Lung (tissue), 12 donors: ENCODE data around the gene SLC16A4. TPM values are rescaled to one million over a fixed set of nuclear protein-coding genes. Genes with fewer than 3 reads are reported as not detected.

ENCODE experiments used
- ATAC-seq: fragments of 200-7000 bp; cut with Tn5 transposase; one replicate; pipeline ENCODE4 v1.9.1; 2020; ENCODE audit warnings: moderate number of reproducible peaks; ENCODE audit not compliant: insufficient read depth, low FRiP score
- DNase-seq, 3 donors: peaks; one replicate each; pipeline ENCODE4 v3.0.0-alpha.2; 2013 to 2017
- H3K27ac ChIP-seq, 2 donors: one replicate each; pipeline ENCODE4 v1.5.1; 2013; ENCODE audit warnings: mild to moderate bottlenecking in 2 of 2, moderate library complexity in 2 of 2, control low read depth in 1 of 2, inconsistent platforms in 1 of 2, low read depth in 1 of 2, low read length in 1 of 2
- H3K27me3 ChIP-seq, 3 donors: one replicate each; pipeline ENCODE4 v1.5.1; 2013; ENCODE audit warnings: low read length in 2 of 3; ENCODE audit not compliant: control insufficient read depth in 3 of 3, insufficient read depth in 3 of 3
- H3K36me3 ChIP-seq, 4 donors: one replicate each; pipeline ENCODE4 v1.5.1; 2013; ENCODE audit warnings: low read length in 4 of 4, mild to moderate bottlenecking in 1 of 4, moderate library complexity in 1 of 4; ENCODE audit not compliant: control insufficient read depth in 4 of 4, insufficient read depth in 4 of 4
- H3K4me1 ChIP-seq, 5 donors: one replicate each; pipeline ENCODE4 v1.5.1; 2013; ENCODE audit warnings: low read length in 5 of 5, mild to moderate bottlenecking in 2 of 5, moderate library complexity in 1 of 5; ENCODE audit not compliant: control insufficient read depth in 5 of 5, insufficient read depth in 5 of 5
- H3K4me3 ChIP-seq: one replicate; pipeline ENCODE4 v1.5.1; 2013; ENCODE audit warnings: mild to moderate bottlenecking, control low read depth, moderate library complexity
- H3K9ac ChIP-seq, 2 donors: one replicate each; pipeline ENCODE4 v1.5.1; 2013; ENCODE audit warnings: low read length in 2 of 2, control low read depth in 1 of 2; ENCODE audit not compliant: insufficient read depth in 1 of 2
- H3K9me3 ChIP-seq, 4 donors: one replicate each; pipeline ENCODE4 v1.5.1; 2013; ENCODE audit warnings: low read length in 3 of 4, mild to moderate bottlenecking in 1 of 4, moderate library complexity in 1 of 4; ENCODE audit not compliant: control insufficient read depth in 4 of 4, insufficient read depth in 3 of 4
- CTCF ChIP-seq: IDR thresholded peaks from 2 replicates; pipeline ENCODE4 v1.5.1; 2012; ENCODE audit warnings: mild to moderate bottlenecking; ENCODE audit errors: control extremely low read depth, extremely low read depth
- WGBS, 2 donors: extraction: QIAGEN DNeasy Blood & Tissue Kit; methylation state at CpG; one replicate each; pipeline ENCODE4 v1.1.7; 2013; 5-methylcytosine and 5-hydroxymethylcytosine counted together
- polyA plus RNA-seq, 2 donors: library from polyadenylated mRNA; stranded (reverse); fragments of 200-250 nt; gene quantifications; one replicate each; pipeline ENCODE4 v1.2.1, GENCODE V29; 2013
- total RNA-seq, 2 donors: library from RNA; depleted of rRNA in 1 of 2; stranded (reverse); fragments of >200 nt in 1 of 2; gene quantifications; one replicate each; pipeline ENCODE4 v1.2.1, GENCODE V29; 2014 to 2021
- donor health status: control.
- donor health status: control.
- donor health status: Bipolar disorder and iron deficiency.
- donor health status: healthy.
- donor health status: DM: yes; HTN: yes; CAD: no.

The SLC16A4 gene
- total and polyA plus RNA-seq, 4 donors, result 4.6 to 12.0 (median 7.7) TPM

- peaks cover 3 to 27% (median 15%) of the 10 kb centered on the region in 4 donors for H3K36me3 ChIP-seq
Measured at GRCh38 chr1:110370827-110371226, 20.0 kb downstream of the SLC16A4 start.

GRCh38 chr1:110364221-110364620 is 26.6 kb downstream of the SLC16A4 start:
- ATAC-seq (no peak), DNase-seq (no peak)
- H3K27me3 ChIP-seq, result no peaks in the 10 kb centered on the region
- TF ChIP-seq CTCF, result no peak
- H3K9ac ChIP-seq, result no peak overlapping the region
- 89 to 93% methylated on average over 3 of the region's 3 CpGs for WGBS, 2 donors
- H3K36me3 ChIP-seq, result peaks cover 2 to 19% (median 10%) of the 10 kb centered on the region in 4 donors
- H3K4me3 ChIP-seq, result no peak overlapping the region
- no peak overlapping the region for H3K27ac ChIP-seq
- no peaks in the 10 kb centered on the region for H3K4me1 ChIP-seq
- no peaks in the 10 kb centered on the region for H3K9me3 ChIP-seq

More at GRCh38 chr1:110370827-110371226, 20.0 kb downstream of the SLC16A4 start:
- Histone ChIP-seq H3K4me3 (no peak overlapping the region), H3K9me3 (no peaks in the 10 kb centered on the region), H3K4me1 (peaks cover 0 to 2% (median 0%) of the 10 kb centered on the region in 5 donors), H3K27me3 (no peaks in the 10 kb centered on the region), H3K27ac (no peak overlapping the region), H3K9ac (no peak overlapping the region)
- TF ChIP-seq CTCF, result no peak
- DNase-seq, result no peak
- ATAC-seq, result no peak
- whole genome bisulfite sequencing, 2 donors, result 58 to 75% methylated on average over 1 of the region's 1 CpG

GRCh38 chr1:110361856-110362255 is 29.0 kb downstream of the SLC16A4 start:
- Histone ChIP-seq H3K4me3 (no peak overlapping the region), H3K36me3 (peaks cover 4 to 15% (median 10%) of the 10 kb centered on the region in 4 donors), H3K4me1 (no peaks in the 10 kb centered on the region), H3K9me3 (peaks cover 0 to 2% (median 0%) of the 10 kb centered on the region in 4 donors), H3K27me3 (no peaks in the 10 kb centered on the region), H3K27ac (no peak overlapping the region), H3K9ac (no peak overlapping the region)
- 98 to 99% methylated on average over 1 of the region's 1 CpG for WGBS, 2 donors
- DNase-seq (no peak), ATAC-seq (no peak)
- no peak for TF ChIP-seq CTCF

- no peak for ATAC-seq
- no peak for TF ChIP-seq CTCF
Measured at GRCh38 chr1:110360431-110360830, 30.4 kb downstream of the SLC16A4 start.

More at GRCh38 chr1:110360431-110360830, 30.4 kb downstream of the SLC16A4 start:
- Histone ChIP-seq H3K4me1 (no peaks in the 10 kb centered on the region), H3K4me3 (no peak overlapping the region), H3K9me3 (peaks cover 0 to 2% (median 0%) of the 10 kb centered on the region in 4 donors), H3K27me3 (no peaks in the 10 kb centered on the region), H3K36me3 (peaks cover 0 to 11% (median 7%) of the 10 kb centered on the region in 4 donors), H3K27ac (no peak overlapping the region), H3K9ac (no peak overlapping the region)
- 63 to 89% methylated on average over 2 of the region's 2 CpGs for WGBS, 2 donors
- no peak for DNase-seq
